GM10266 (cell line): ENCODE measurements around the gene PAM16.

Source experiments
- DNase-seq: peaks from one replicate; pipeline ENCODE4 v3.0.0; 2012; ENCODE audit errors: extremely low spot score
- CTCF ChIP-seq: IDR thresholded peaks from 2 replicates; pipeline ENCODE4 v1.5.1; 2012; ENCODE audit warnings: mild to moderate bottlenecking, low read depth; ENCODE audit not compliant: control insufficient read depth, insufficient read depth; ENCODE audit errors: missing control alignments

Gene PAM16

GRCh38 chr16:4376126-4376892, 25.2 kb upstream of the PAM16 start:
- DNase-seq: no peak

DNA sequence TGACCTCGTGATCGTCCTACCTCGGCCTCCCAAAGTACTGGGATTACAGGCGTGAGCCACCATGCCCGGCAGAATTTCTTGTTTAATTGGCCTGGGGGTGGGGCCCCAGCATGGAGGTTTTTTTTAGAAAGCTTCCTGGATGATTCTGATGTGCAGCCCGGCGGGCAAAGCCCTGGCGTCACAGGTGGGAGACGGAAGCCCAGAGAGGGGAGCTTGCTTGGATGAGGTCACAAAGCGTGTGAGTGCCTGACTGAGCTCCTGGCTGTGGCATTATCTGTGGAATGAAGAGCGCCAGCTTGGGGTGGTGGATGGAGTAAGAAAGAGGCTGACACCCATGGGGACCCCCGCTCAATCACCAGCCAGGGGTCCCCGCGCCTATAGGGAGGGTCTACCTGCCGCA, 24.6 kb upstream of the PAM16 start:
- DNase-seq: no peak
- TF ChIP-seq CTCF: no peak

More at GRCh38 chr16:4376126-4376892, 25.2 kb upstream of the PAM16 start:
- TF ChIP-seq CTCF: no peak

- DNase-seq: no peak
- TF ChIP-seq CTCF: no peak
These were observed 23.0 kb upstream of the PAM16 start for GRCh38 chr16:4373909-4374742.

DNA sequence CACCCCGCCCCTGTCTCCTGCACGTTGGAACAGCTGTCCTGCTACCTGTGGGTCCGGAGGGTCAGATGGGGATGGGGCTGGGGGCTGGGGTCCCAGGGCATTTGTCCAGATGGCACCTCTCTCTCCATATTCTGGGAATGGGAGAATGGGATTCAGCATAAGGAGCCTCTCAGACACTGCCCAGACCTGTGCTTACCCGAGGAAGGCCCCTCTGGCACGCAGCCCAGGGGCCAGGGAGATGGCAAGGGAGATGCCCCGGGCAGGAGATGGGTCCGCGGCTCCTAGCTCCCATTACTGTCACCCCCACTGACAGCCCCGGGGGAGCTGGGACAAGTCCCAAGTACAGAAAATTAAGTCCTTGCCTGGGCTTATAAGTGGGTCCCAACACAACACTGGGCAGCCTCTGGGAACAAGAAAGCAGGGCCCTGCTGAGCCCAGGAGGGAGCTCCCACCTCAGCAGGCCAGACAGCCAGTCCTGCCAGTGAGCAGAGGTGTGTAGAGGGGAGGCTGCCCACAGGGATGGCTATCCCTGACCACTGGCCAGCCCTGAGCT, 22.3 kb upstream of the PAM16 start:
- no peak for TF ChIP-seq CTCF

GRCh38 chr16:4372578-4373355, 21.6 kb upstream of the PAM16 start:
- TF ChIP-seq CTCF: no peak
- no peak for DNase-seq

More for the DNA sequence above, 22.3 kb upstream of the PAM16 start:
- peak; percentile 34 for DNase-seq

- no peak for TF ChIP-seq CTCF
- DNase-seq: no peak
These were observed 21.0 kb upstream of the PAM16 start for GRCh38 chr16:4372001-4372577.
